SH-SY5Y (cell line): ENCODE data around the gene KCND1.

Source experiments
- GATA2 ChIP-seq: IDR thresholded peaks from 2 replicates; pipeline ENCODE4 v1.6.1; 2011; ENCODE audit warnings: mild to moderate bottlenecking, low read depth, low read length
- GATA3 ChIP-seq: IDR thresholded peaks from 2 replicates; pipeline ENCODE4 v1.6.1; 2011; ENCODE audit warnings: low read depth, mild to moderate bottlenecking, low read length, moderate library complexity

Gene KCND1

GRCh38 chrX:48937054-48937907 is 34.4 kb downstream of the KCND1 start:
- TF ChIP-seq GATA2: no peak
- TF ChIP-seq GATA3: no peak

- TF ChIP-seq GATA3: no peak
- TF ChIP-seq GATA2: no peak
Measured at GRCh38 chrX:48936429-48937053, 35.1 kb downstream of the KCND1 start.

GRCh38 chrX:48935301-48935670 is 36.4 kb downstream of the KCND1 start:
- TF ChIP-seq GATA2: no peak
- TF ChIP-seq GATA3: no peak

- no peak for TF ChIP-seq GATA2
- TF ChIP-seq GATA3: no peak
Measured at GRCh38 chrX:48934581-48935300, 36.9 kb downstream of the KCND1 start.

- TF ChIP-seq GATA3: no peak
- no peak for TF ChIP-seq GATA2
Measured at GRCh38 chrX:48933757-48934156, 37.9 kb downstream of the KCND1 start.

GRCh38 chrX:48927736-48928382 is 43.8 kb downstream of the KCND1 start:
- TF ChIP-seq GATA2 (no peak), GATA3 (no peak)

GRCh38 chrX:48927123-48927522 is 44.5 kb downstream of the KCND1 start:
- TF ChIP-seq GATA2 (no peak), GATA3 (no peak)

GRCh38 chrX:48924270-48924669 is 47.4 kb downstream of the KCND1 start:
- TF ChIP-seq GATA3: no peak
- no peak for TF ChIP-seq GATA2

- TF ChIP-seq GATA3 (no peak), GATA2 (no peak)
Measured at GRCh38 chrX:48923771-48924170, 47.9 kb downstream of the KCND1 start.

GRCh38 chrX:48920718-48921104 is 50.9 kb downstream of the KCND1 start:
- TF ChIP-seq GATA3 (no peak), GATA2 (no peak)

- TF ChIP-seq GATA3 (no peak), GATA2 (no peak)
Measured at GRCh38 chrX:48919947-48920717, 51.5 kb downstream of the KCND1 start.

GRCh38 chrX:48919360-48919841 is 52.2 kb downstream of the KCND1 start:
- TF ChIP-seq GATA2 (no peak), GATA3 (no peak)

- TF ChIP-seq GATA2 (no peak), GATA3 (no peak)
Measured at GRCh38 chrX:48918643-48919340, 52.9 kb downstream of the KCND1 start, which contains the start of gene PIM2. Gene PIM2, minus strand, starts transcription at chrX:48919024. Its CDS starts 190 bp downstream, at chrX:48918834.
